ENCODE measurements around the gene ATP2A3. TPM values are rescaled to one million over a fixed set of nuclear protein-coding genes. Genes with fewer than 3 reads are reported as not detected.

Gene ATP2A3
- total RNA-seq, 1 experiment from 2014 or later: 4.4 TPM

GRCh38 chr17:3925684-3926485 lies 38.4 kb downstream of the ATP2A3 start:
- no peak overlapping the region for H2AFZ ChIP-seq
- no peak for DNase-seq
- no TSS peak for BruUV-seq (replicated peaks)

GRCh38 chr17:3924512-3925350 lies 39.5 kb downstream of the ATP2A3 start:
- no peaks in the 10 kb centered on the region for H3K9me3 ChIP-seq (ENCODE audit: insufficient read depth, low read depth)
- no peaks in the 10 kb centered on the region for H3K4me1 ChIP-seq (replicated peaks; ENCODE audit: insufficient read depth)
- CTCF ChIA-PET: no interaction called here

More at GRCh38 chr17:3925684-3926485, 38.4 kb downstream of the ATP2A3 start:
- H3K9me2 ChIP-seq (ENCODE audit: insufficient read depth): no peaks in the 10 kb centered on the region
- intact Hi-C loops (cut with micrococcal nuclease; ENCODE audit: unreplicated experiment): no loop called here
- TF ChIP-seq CTCF (conservative IDR thresholded peaks at IDR 0.05) (no peak), EZH2 (IDR thresholded peaks at IDR 0.05; ENCODE audit: low read depth) (no peak)
- H3F3A ChIP-seq (ENCODE audit: insufficient read depth, low read depth): no peaks in the 10 kb centered on the region
- H3K36me3 ChIP-seq (ENCODE audit: low read depth): no peaks in the 10 kb centered on the region
- H3K27me3 ChIP-seq (ENCODE audit: insufficient read depth, low read depth): peaks cover 12% of the 10 kb centered on the region; the same call in 1 of the 2 replicates
- POLR2A ChIA-PET (ENCODE audit: unreplicated experiment): interaction anchor here (0.7 kb wide), 1 partner anchor 10 kb away, joined by 4 read pairs; the partner anchor contains the start of gene P2RX1
- H3K27ac ChIP-seq: no peak overlapping the region
- no peaks in the 10 kb centered on the region for H3K4me1 ChIP-seq (replicated peaks; ENCODE audit: insufficient read depth)
- CTCF ChIA-PET: no interaction called here
- H4K20me1 ChIP-seq (ENCODE audit: insufficient read depth): no peaks in the 10 kb centered on the region
- no peaks in the 10 kb centered on the region for H3K79me2 ChIP-seq (ENCODE audit: low read depth)
- H3K4me2 ChIP-seq: no peak overlapping the region
- H3K4me3 ChIP-seq: no peak overlapping the region
- H3K9me3 ChIP-seq (ENCODE audit: insufficient read depth, low read depth): no peaks in the 10 kb centered on the region

More at GRCh38 chr17:3924512-3925350, 39.5 kb downstream of the ATP2A3 start:
- Histone ChIP-seq H3K79me2 (ENCODE audit: low read depth) (no peaks in the 10 kb centered on the region), H3K36me3 (ENCODE audit: low read depth) (no peaks in the 10 kb centered on the region), H3K4me2 (no peak overlapping the region), H3K4me3 (no peak overlapping the region), H2AFZ (no peak overlapping the region), H3K27me3 (ENCODE audit: insufficient read depth, low read depth) (peaks cover 14% of the 10 kb centered on the region; the same call in 1 of the 2 replicates), H3F3A (ENCODE audit: insufficient read depth, low read depth) (no peaks in the 10 kb centered on the region), H3K27ac (no peak overlapping the region), H3K9me2 (ENCODE audit: insufficient read depth) (no peaks in the 10 kb centered on the region), H4K20me1 (ENCODE audit: insufficient read depth) (no peaks in the 10 kb centered on the region)
- POLR2A ChIA-PET (ENCODE audit: unreplicated experiment): interaction anchor here (0.6 kb wide), 1 partner anchor 197 kb away, joined by 5 read pairs; no protein-coding TSS in a partner anchor
- no peak for DNase-seq
- no TSS peak for BruUV-seq (replicated peaks)
- intact Hi-C loops (cut with micrococcal nuclease; ENCODE audit: unreplicated experiment): no loop called here
- TF ChIP-seq CTCF (conservative IDR thresholded peaks at IDR 0.05): no peak
